PC-3 (cell line): Measurements from ENCODE around the gene USHBP1. TPM values are rescaled to one million over a fixed set of nuclear protein-coding genes. Genes with fewer than 3 reads are reported as not detected.

Experiments
- ATAC-seq: fragments of 200-7000 bp; cut with Tn5 transposase; 2 replicates; pipeline ENCODE4 v1.9.1; 2020; ENCODE audit warnings: mild to moderate bottlenecking, moderate library complexity
- BruUV-seq: library from RNA; stranded (reverse); fragments of 400-500 nt; replicated peaks from 2 replicates; lab custom pipeline; 2021; lab: Mats Ljungman, UMichigan
- CTCF ChIA-PET: fragments of 300-600 bp; sonication (Branson Sonifier 250); formaldehyde crosslinking; loops from one replicate; lab custom pipeline; 2022; ENCODE audit warnings: antibody characterized with exemption; lab: Charles Lee
- POLR2A ChIA-PET: fragments of 300-600 bp; sonication (Branson Sonifier 250); formaldehyde crosslinking; loops from one replicate; lab custom pipeline; 2022; ENCODE audit warnings: antibody characterized with exemption; ENCODE audit not compliant: unreplicated experiment; lab: Charles Lee
- DNase-seq: peaks from one replicate; pipeline ENCODE4 v3.0.0-alpha.2; 2015
- H2AFZ ChIP-seq: fragments of 300-600 bp; sonication (generic); 2 replicates; pipeline ENCODE4 v1.6.0; 2016; ENCODE audit warnings: antibody characterized with exemption, low read length
- H3F3A ChIP-seq: fragments of 300-600 bp; sonication (generic); one replicate; pipeline ENCODE4 v1.6.0; 2017; ENCODE audit warnings: antibody characterized with exemption, low read length, control low read depth, mild to moderate bottlenecking; ENCODE audit not compliant: unreplicated experiment
- H3K27ac ChIP-seq: fragments of 300-600 bp; sonication (generic); 2 replicates; pipeline ENCODE4 v1.5.1; 2016; ENCODE audit warnings: mild to moderate bottlenecking, low read length
- H3K27me3 ChIP-seq: fragments of 300-600 bp; sonication (generic); 2 replicates; pipeline ENCODE4 v1.6.1; 2016; ENCODE audit warnings: low read length, mixed read lengths
- H3K36me3 ChIP-seq: fragments of 300-600 bp; sonication (generic); 2 replicates; pipeline ENCODE4 v1.6.1; 2016; ENCODE audit warnings: low read depth, mixed run types, low read length, mixed read lengths
- H3K4me1 ChIP-seq: fragments of 300-600 bp; sonication (generic); 2 replicates; pipeline ENCODE4 v1.5.1; 2016; ENCODE audit warnings: low read length; ENCODE audit not compliant: insufficient read depth
- H3K4me2 ChIP-seq: fragments of 300-600 bp; sonication (generic); 2 replicates; pipeline ENCODE4 v1.6.0; 2016; ENCODE audit warnings: low read length
- H3K4me3 ChIP-seq: fragments of 300-600 bp; sonication (generic); 2 replicates; pipeline ENCODE4 v1.5.1; 2016; ENCODE audit warnings: mild to moderate bottlenecking, low read length, mixed read lengths
- H3K79me2 ChIP-seq: fragments of 300-600 bp; sonication (generic); 2 replicates; pipeline ENCODE4 v1.6.1; 2017; ENCODE audit warnings: low read length, mixed read lengths
- H3K9ac ChIP-seq: fragments of 300-600 bp; sonication (generic); 2 replicates; pipeline ENCODE4 v1.6.0; 2016; ENCODE audit warnings: mild to moderate bottlenecking, low read length
- H3K9me2 ChIP-seq: fragments of 300-600 bp; sonication (generic); replicated peaks from 2 replicates; pipeline ENCODE4 v1.6.1; 2016; ENCODE audit warnings: mixed run types, low read length, mixed read lengths
- H3K9me3 ChIP-seq: fragments of 300-600 bp; sonication (generic); 2 replicates; pipeline ENCODE4 v1.6.1; 2016; ENCODE audit warnings: low read length, mixed read lengths
- H4K20me1 ChIP-seq: fragments of 300-600 bp; sonication (generic); 2 replicates; pipeline ENCODE4 v1.6.1; 2016; ENCODE audit warnings: low read length, mixed read lengths
- EZH2 ChIP-seq: fragments of 300-600 bp; sonication (generic); IDR thresholded peaks from one replicate; pipeline ENCODE4 v1.6.1; 2017; ENCODE audit warnings: antibody characterized with exemption, mild to moderate bottlenecking, low read length; ENCODE audit not compliant: unreplicated experiment
- EZH2phosphoT487 ChIP-seq: fragments of 300-600 bp; sonication (generic); IDR thresholded peaks from 2 replicates; pipeline ENCODE4 v1.6.1; 2018; ENCODE audit warnings: mild to moderate bottlenecking, antibody characterized with exemption, low read length, borderline replicate concordance
- intact Hi-C: fragments of 100-400 bp; cut with micrococcal nuclease; formaldehyde crosslinking; loops from 2 replicates; pipeline ENCODE4 v1.9.0; 2023
- total RNA-seq: library from RNA; depleted of rRNA; stranded (reverse); fragments of >200 nt; gene quantifications from 2 replicates; pipeline ENCODE4 v1.2.3, GENCODE V29; 2014
- TF ChIP-seq, protein P1 (sequence below): fragments of 300-600 bp; sonication (generic); conservative IDR thresholded peaks from 2 replicates; pipeline ENCODE4 v1.5.1; 2017; ENCODE audit warnings: antibody characterized with exemption, low read depth, mild to moderate bottlenecking, low read length

Gene USHBP1
- total RNA-seq, 1 experiment from 2014 or later: not detected

DNA sequence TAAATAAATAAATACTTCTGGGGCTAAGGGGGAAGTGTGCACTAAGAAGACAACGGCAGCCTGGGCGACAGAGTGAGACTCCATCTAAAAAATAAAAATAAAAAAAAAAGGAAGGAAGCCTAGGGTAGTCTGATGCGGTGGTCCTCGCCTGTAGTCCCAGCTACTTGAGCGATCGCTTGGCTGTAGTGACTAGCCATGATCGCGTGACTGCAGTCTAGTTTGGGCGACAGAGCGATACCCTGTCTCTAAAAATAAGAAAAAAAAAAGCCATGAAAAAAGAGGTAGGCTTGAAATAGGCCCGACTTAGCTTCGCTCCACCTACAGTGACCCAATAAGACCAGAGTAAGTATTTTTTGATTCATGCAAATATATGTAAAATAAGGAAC is 2.0 kb upstream of the USHBP1 start:
- DNase-seq: no peak
- Histone ChIP-seq H3K4me1 (peaks cover 7% of the 10 kb centered on the region), H3K79me2 (peaks cover 17% of the 10 kb centered on the region), H3K27me3 (no peaks in the 10 kb centered on the region), H3K4me2 (no peak overlapping the region), H4K20me1 (no peaks in the 10 kb centered on the region), H3K9ac (no peak overlapping the region), H3K36me3 (peaks cover 9% of the 10 kb centered on the region), H3F3A (no peaks in the 10 kb centered on the region), H2AFZ (peak overlapping the region; percentile 44), H3K9me3 (no peaks in the 10 kb centered on the region), H3K4me3 (no peak overlapping the region), H3K27ac (no peak overlapping the region), H3K9me2 (no peaks in the 10 kb centered on the region)
- ChIA-PET POLR2A (interaction anchor here (0.5 to 1.2 kb wide), 7 partner anchors 12 to 153 kb away, joined by 3 to 10 read pairs (median 5); partner anchors contain the start of genes MVB12A and USE1), CTCF (interaction anchor here (0.8 to 1.1 kb wide), 3 partner anchors 16 to 64 kb away, joined by 3 to 6 read pairs (median 3); partner anchors contain the start of genes ANKLE1 and MRPL34)
- BruUV-seq: no TSS peak
- ATAC-seq: no peak
- intact Hi-C loops: loop anchor here (2.0 kb wide), 1 partner anchor 42 kb away; the partner anchor contains the start of gene DDA1
- TF ChIP-seq EZH2phosphoT487 (no peak), EZH2 (no peak)
- TF ChIP-seq, protein P1, sequence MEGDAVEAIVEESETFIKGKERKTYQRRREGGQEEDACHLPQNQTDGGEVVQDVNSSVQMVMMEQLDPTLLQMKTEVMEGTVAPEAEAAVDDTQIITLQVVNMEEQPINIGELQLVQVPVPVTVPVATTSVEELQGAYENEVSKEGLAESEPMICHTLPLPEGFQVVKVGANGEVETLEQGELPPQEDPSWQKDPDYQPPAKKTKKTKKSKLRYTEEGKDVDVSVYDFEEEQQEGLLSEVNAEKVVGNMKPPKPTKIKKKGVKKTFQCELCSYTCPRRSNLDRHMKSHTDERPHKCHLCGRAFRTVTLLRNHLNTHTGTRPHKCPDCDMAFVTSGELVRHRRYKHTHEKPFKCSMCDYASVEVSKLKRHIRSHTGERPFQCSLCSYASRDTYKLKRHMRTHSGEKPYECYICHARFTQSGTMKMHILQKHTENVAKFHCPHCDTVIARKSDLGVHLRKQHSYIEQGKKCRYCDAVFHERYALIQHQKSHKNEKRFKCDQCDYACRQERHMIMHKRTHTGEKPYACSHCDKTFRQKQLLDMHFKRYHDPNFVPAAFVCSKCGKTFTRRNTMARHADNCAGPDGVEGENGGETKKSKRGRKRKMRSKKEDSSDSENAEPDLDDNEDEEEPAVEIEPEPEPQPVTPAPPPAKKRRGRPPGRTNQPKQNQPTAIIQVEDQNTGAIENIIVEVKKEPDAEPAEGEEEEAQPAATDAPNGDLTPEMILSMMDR: no peak

DNA sequence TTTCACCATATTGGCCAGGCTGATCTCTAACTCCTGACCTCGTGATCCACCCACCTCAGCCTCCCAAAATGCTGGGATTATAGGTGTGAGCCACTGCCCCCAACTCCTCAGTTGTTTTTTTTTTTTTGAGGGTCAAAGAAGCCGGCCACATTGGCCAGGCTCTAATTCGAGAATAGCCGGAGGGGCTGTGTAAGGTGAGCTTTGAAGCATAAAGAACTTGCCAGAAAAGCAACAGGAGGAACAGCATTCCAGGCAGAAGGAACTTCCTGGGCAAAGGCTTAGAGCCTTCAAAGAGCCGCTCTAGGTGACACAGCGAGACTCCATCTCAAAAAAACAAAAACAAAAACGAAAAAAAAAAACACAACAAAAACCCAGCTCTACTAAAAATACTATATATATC is 1.5 kb upstream of the USHBP1 start:
- intact Hi-C loops: loop anchor here (2.0 kb wide), 1 partner anchor 43 kb away; the partner anchor contains the start of gene DDA1
- H3K27me3 ChIP-seq: no peaks in the 10 kb centered on the region
- no peak overlapping the region for H3K4me2 ChIP-seq
- POLR2A ChIA-PET: interaction anchor here (0.6 kb wide), 1 partner anchor 99 kb away, joined by 10 read pairs; no protein-coding TSS in a partner anchor
- no peak overlapping the region for H3K27ac ChIP-seq
- H3F3A ChIP-seq: no peaks in the 10 kb centered on the region
- no peak for DNase-seq
- no peaks in the 10 kb centered on the region for H3K9me2 ChIP-seq
- peaks cover 17% of the 10 kb centered on the region for H3K79me2 ChIP-seq
- H3K4me1 ChIP-seq: peaks cover 7% of the 10 kb centered on the region
- CTCF ChIA-PET: no interaction called here
- BruUV-seq: no TSS peak
- peaks cover 6% of the 10 kb centered on the region for H3K36me3 ChIP-seq
- no peaks in the 10 kb centered on the region for H4K20me1 ChIP-seq
- no peak overlapping the region for H3K9ac ChIP-seq
- no peak overlapping the region for H3K4me3 ChIP-seq
- H2AFZ ChIP-seq: no peak overlapping the region
- TF ChIP-seq EZH2: no peak
- TF ChIP-seq, protein P1: no peak
- no peak for TF ChIP-seq EZH2phosphoT487
- ATAC-seq: no peak
- H3K9me3 ChIP-seq: no peaks in the 10 kb centered on the region
